Hepatocyte (in vitro differentiated cells): Measurements from ENCODE around the gene ITPA.

ENCODE experiments used
- EZH2 ChIP-seq: fragments of 200-600 bp; sonication (generic); IDR thresholded peaks from 2 replicates; pipeline ENCODE4 v1.6.1; 2016; ENCODE audit warnings: antibody characterized with exemption, mild to moderate bottlenecking, borderline replicate concordance
- TF ChIP-seq, protein P1 (sequence below): fragments of 200-600 bp; sonication (generic); IDR thresholded peaks from 2 replicates; pipeline ENCODE4 v1.5.1; 2016; ENCODE audit warnings: antibody characterized with exemption, mild to moderate bottlenecking; ENCODE audit not compliant: poor library complexity

GRCh38 chr20:3168829-3169590, 40.3 kb upstream of the ITPA start:
- TF ChIP-seq EZH2, result no peak
- TF ChIP-seq, protein P1, sequence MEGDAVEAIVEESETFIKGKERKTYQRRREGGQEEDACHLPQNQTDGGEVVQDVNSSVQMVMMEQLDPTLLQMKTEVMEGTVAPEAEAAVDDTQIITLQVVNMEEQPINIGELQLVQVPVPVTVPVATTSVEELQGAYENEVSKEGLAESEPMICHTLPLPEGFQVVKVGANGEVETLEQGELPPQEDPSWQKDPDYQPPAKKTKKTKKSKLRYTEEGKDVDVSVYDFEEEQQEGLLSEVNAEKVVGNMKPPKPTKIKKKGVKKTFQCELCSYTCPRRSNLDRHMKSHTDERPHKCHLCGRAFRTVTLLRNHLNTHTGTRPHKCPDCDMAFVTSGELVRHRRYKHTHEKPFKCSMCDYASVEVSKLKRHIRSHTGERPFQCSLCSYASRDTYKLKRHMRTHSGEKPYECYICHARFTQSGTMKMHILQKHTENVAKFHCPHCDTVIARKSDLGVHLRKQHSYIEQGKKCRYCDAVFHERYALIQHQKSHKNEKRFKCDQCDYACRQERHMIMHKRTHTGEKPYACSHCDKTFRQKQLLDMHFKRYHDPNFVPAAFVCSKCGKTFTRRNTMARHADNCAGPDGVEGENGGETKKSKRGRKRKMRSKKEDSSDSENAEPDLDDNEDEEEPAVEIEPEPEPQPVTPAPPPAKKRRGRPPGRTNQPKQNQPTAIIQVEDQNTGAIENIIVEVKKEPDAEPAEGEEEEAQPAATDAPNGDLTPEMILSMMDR, result no peak
